ENCODE data around the gene KBTBD12. TPM values are rescaled to one million over a fixed set of nuclear protein-coding genes. Genes with fewer than 3 reads are reported as not detected.

The KBTBD12 gene
- total and polyA plus RNA-seq, 10 of the 15 experiments (the other 5 are each of a cell fraction or from before 2014, with no cell fraction given), result 0.01 to 0.11 TPM; not detected in 8

DNA sequence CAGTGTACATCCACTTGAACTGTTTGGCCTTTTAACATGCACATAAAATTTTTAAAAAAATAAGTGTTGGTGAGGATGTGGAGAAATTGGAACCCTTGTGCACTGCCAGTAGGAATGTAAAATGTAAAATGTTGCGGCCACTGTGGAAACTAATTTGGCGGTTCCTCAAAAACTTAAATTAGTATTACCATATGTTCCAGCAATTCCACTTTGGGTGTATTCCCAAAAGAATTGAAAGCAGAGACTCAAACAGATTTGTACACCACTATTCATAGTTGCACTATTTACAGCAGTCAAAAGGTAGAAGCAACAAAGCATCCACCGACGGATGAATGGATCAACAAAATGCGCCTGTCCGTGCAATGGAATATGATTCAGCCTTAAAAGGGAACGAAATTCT is 82.0 kb downstream of the KBTBD12 start:
- ATAC-seq (no peak), FAIRE-seq (no peak), DNase-seq (ENCODE audit: low read depth, low spot score) (no peak)
- WGBS (ENCODE audit: insufficient coverage, insufficient replicate concordance, low lambda C conversion rate, missing lambda C conversion rate), result 84% methylated on average over 7 of the region's 7 CpGs
- Histone ChIP-seq H4K20me1 (ENCODE audit: control insufficient read depth, insufficient read depth) (no peaks in the 10 kb centered on the region), H3K79me2 (ENCODE audit: control insufficient read depth, insufficient read depth, low read length) (no peaks in the 10 kb centered on the region), H2AFZ (ENCODE audit: control insufficient read depth, low read depth, low read length) (no peak overlapping the region), H3K4me1 (ENCODE audit: control insufficient read depth, insufficient read depth, low read length) (no peaks in the 10 kb centered on the region), H3K27me3 (replicated peaks in 1 of 2; ENCODE audit: control insufficient read depth in 2 of 2, insufficient read depth in 2 of 2, low read length in 1 of 2) (peaks cover 2 to 8% of the 10 kb centered on the region in 2 experiments; a peak in 3 of 4 replicates), H3K9me3 (replicated peaks; ENCODE audit: control insufficient read depth, insufficient read depth, low read length) (no peaks in the 10 kb centered on the region; the same call in 2 of the 3 replicates), H3K4me2 (ENCODE audit: control insufficient read depth, insufficient read depth) (no peak overlapping the region), H3K27ac (ENCODE audit: control insufficient read depth, insufficient read depth) (no peak overlapping the region), H3K4me3 (no peak overlapping the region), H3K9ac (ENCODE audit: control insufficient read depth, insufficient read depth, low read length) (no peak overlapping the region), H3K36me3 (ENCODE audit: control insufficient read depth in 2 of 2, insufficient read depth in 2 of 2, low read length in 1 of 2) (no peaks in the 10 kb centered on the region)
- ChIA-PET POLR2A (no interaction called here), CTCF (no interaction called here), SMC1A (ENCODE audit: uncharacterized antibody, unreplicated experiment) (interaction anchor here (1.0 kb wide), 1 partner anchor 18 kb away, joined by 3 read pairs; no protein-coding TSS in a partner anchor), RAD21 (ENCODE audit: unreplicated experiment) (no interaction called here)
- in situ Hi-C loops (cut with MboI) (no loop called here), intact Hi-C loops (cut with micrococcal nuclease; ENCODE audit: unreplicated experiment) (no loop called here)
- no TSS peak for BruUV-seq (replicated peaks)
- TF ChIP-seq SMARCA5 (IDR thresholded peaks at IDR 0.05), result no peak
- TF ChIP-seq, protein P1, sequence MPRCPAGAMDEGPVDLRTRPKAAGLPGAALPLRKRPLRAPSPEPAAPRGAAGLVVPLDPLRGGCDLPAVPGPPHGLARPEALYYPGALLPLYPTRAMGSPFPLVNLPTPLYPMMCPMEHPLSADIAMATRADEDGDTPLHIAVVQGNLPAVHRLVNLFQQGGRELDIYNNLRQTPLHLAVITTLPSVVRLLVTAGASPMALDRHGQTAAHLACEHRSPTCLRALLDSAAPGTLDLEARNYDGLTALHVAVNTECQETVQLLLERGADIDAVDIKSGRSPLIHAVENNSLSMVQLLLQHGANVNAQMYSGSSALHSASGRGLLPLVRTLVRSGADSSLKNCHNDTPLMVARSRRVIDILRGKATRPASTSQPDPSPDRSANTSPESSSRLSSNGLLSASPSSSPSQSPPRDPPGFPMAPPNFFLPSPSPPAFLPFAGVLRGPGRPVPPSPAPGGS (IDR thresholded peaks at IDR 0.05; ENCODE audit: borderline replicate concordance, insufficient read depth, low read depth, low read length, poor library complexity, severe bottlenecking), result no peak

DNA sequence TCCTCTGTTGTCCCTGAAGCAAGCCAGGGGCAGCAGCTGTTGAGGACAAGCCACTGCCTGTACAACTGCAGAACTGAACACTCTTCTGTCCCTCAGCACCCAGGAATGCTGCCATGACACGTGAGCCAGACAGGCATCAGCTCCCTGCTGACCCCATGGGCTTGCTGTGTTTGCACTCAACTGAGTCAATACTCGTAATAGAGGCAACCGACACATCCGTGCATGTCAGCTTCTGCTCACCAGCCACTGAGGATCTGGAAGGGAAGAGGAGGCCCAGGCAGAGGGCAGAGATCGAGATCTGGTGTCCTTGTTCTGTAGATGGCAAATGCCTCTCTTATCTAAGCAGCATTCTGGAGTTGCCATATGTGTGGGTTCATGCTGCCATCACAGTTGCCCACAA is 82.9 kb downstream of the KBTBD12 start:
- H3K4me1 ChIP-seq (ENCODE audit: control insufficient read depth, insufficient read depth, low read length), result no peaks in the 10 kb centered on the region
- DNase-seq (ENCODE audit: low read depth, low spot score) (no peak), ATAC-seq (no peak), FAIRE-seq (no peak)
- peaks cover 2 to 8% of the 10 kb centered on the region in 2 experiments; a peak in 3 of 4 replicates for H3K27me3 ChIP-seq (replicated peaks in 1 of 2; ENCODE audit: control insufficient read depth in 2 of 2, insufficient read depth in 2 of 2, low read length in 1 of 2)
- H2AFZ ChIP-seq (ENCODE audit: control insufficient read depth, low read depth, low read length), result no peak overlapping the region
- 42% methylated on average over 5 of the region's 5 CpGs for whole genome bisulfite sequencing (ENCODE audit: insufficient coverage, insufficient replicate concordance, low lambda C conversion rate, missing lambda C conversion rate)
- in situ Hi-C loops (cut with MboI) (no loop called here), intact Hi-C loops (cut with micrococcal nuclease; ENCODE audit: unreplicated experiment) (no loop called here)
- H3K4me2 ChIP-seq (ENCODE audit: control insufficient read depth, insufficient read depth), result no peak overlapping the region
- H3K9me3 ChIP-seq (replicated peaks; ENCODE audit: control insufficient read depth, insufficient read depth, low read length), result no peaks in the 10 kb centered on the region; the same call in 2 of the 3 replicates
- POLR2A ChIA-PET, result interaction anchor here (0.6 kb wide), 1 partner anchor 124 kb away, joined by 3 read pairs; no protein-coding TSS in a partner anchor
- RAD21 ChIA-PET (ENCODE audit: unreplicated experiment), result no interaction called here
- no peak overlapping the region for H3K27ac ChIP-seq (ENCODE audit: control insufficient read depth, insufficient read depth)
- SMC1A ChIA-PET (ENCODE audit: uncharacterized antibody, unreplicated experiment), result interaction anchor here (1.0 kb wide), 2 partner anchors 13 to 48 kb away, joined by 3 to 5 read pairs; no protein-coding TSS in a partner anchor
- H4K20me1 ChIP-seq (ENCODE audit: control insufficient read depth, insufficient read depth), result no peaks in the 10 kb centered on the region
- no peaks in the 10 kb centered on the region for H3K36me3 ChIP-seq (ENCODE audit: control insufficient read depth in 2 of 2, insufficient read depth in 2 of 2, low read length in 1 of 2)
- H3K79me2 ChIP-seq (ENCODE audit: control insufficient read depth, insufficient read depth, low read length), result no peaks in the 10 kb centered on the region
- no TSS peak for BruUV-seq (replicated peaks)
- CTCF ChIA-PET, result no interaction called here
- no peak overlapping the region for H3K9ac ChIP-seq (ENCODE audit: control insufficient read depth, insufficient read depth, low read length)
- no peak overlapping the region for H3K4me3 ChIP-seq
- TF ChIP-seq, protein P2, sequence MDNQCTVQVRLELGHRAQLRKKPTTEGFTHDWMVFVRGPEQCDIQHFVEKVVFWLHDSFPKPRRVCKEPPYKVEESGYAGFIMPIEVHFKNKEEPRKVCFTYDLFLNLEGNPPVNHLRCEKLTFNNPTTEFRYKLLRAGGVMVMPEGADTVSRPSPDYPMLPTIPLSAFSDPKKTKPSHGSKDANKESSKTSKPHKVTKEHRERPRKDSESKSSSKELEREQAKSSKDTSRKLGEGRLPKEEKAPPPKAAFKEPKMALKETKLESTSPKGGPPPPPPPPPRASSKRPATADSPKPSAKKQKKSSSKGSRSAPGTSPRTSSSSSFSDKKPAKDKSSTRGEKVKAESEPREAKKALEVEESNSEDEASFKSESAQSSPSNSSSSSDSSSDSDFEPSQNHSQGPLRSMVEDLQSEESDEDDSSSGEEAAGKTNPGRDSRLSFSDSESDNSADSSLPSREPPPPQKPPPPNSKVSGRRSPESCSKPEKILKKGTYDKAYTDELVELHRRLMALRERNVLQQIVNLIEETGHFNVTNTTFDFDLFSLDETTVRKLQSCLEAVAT (IDR thresholded peaks at IDR 0.05), result no peak
- no peak for TF ChIP-seq SMAD5 (IDR thresholded peaks at IDR 0.05; ENCODE audit: low read depth)
- TF ChIP-seq, protein P3, sequence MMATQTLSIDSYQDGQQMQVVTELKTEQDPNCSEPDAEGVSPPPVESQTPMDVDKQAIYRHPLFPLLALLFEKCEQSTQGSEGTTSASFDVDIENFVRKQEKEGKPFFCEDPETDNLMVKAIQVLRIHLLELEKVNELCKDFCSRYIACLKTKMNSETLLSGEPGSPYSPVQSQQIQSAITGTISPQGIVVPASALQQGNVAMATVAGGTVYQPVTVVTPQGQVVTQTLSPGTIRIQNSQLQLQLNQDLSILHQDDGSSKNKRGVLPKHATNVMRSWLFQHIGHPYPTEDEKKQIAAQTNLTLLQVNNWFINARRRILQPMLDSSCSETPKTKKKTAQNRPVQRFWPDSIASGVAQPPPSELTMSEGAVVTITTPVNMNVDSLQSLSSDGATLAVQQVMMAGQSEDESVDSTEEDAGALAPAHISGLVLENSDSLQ (IDR thresholded peaks at IDR 0.05), result no peak
- TF ChIP-seq SP1 (IDR thresholded peaks at IDR 0.05; ENCODE audit: low read depth, low read length), result no peak
- TF ChIP-seq SMAD1 (IDR thresholded peaks at IDR 0.05; ENCODE audit: low read depth, partially characterized antibody), result no peak
- no peak for TF ChIP-seq FOXM1 (IDR thresholded peaks at IDR 0.05; ENCODE audit: low read depth, low read length)
- no peak for TF ChIP-seq RAD21 (IDR thresholded peaks at IDR 0.05; ENCODE audit: insufficient read depth, low read depth, low read length)
- no peak for TF ChIP-seq TAF1 (IDR thresholded peaks at IDR 0.05; ENCODE audit: borderline replicate concordance, low read depth, low read length)
- TF ChIP-seq, protein P1 (IDR thresholded peaks at IDR 0.05; ENCODE audit: borderline replicate concordance, insufficient read depth, low read depth, low read length, poor library complexity, severe bottlenecking), result no peak
- TF ChIP-seq EGR1 (IDR thresholded peaks at IDR 0.05; ENCODE audit: borderline replicate concordance in 1 of 2, low read depth in 2 of 2, low read length in 2 of 2), result no peak
- no peak for TF ChIP-seq IRF4 (IDR thresholded peaks at IDR 0.05; ENCODE audit: low read depth, low read length)

All from GM12878 (cell line).